T47D (cell line): ENCODE data around the gene MCU.
"Not testable (repeated sequence)": the region's sequence is repeated elsewhere in the genome, so short reads cannot be mapped to it uniquely, and the experiment has no call there.

Experiments used
- DNase-seq, 2 experiments: peaks; one replicate each; pipeline versions ENCODE4 v3.0.0 to v3.0.0-alpha.2; 2011 to 2012; ENCODE audit warnings: low read depth in 1 of 2, low spot score in 1 of 2
- JUND ChIP-seq: IDR thresholded peaks from 2 replicates; pipeline ENCODE4 v1.6.1; 2012; ENCODE audit warnings: low read depth
- in situ Hi-C: cut with HindIII; loops from 2 replicates; pipeline ENCODE4 v1.10.0; 2016; ENCODE audit warnings: low sequenced_read_pairs, low pct_unique_long_range_greater_than_20kb

Gene MCU

GRCh38 chr10:72691863-72692743 is at the start of gene MCU:
MCU (plus strand) TSS chr10:72692143; CDS start chr10:72692152, 9 bp downstream.
- in situ Hi-C loops: no loop called here
- no peak for TF ChIP-seq JUND
- peak; percentile 69 to 95 for DNase-seq

GRCh38 chr10:72642318-72642717 is 49.6 kb upstream of the MCU start:
- no peak for TF ChIP-seq JUND
- DNase-seq: no peak
- in situ Hi-C loops: no loop called here

- no peak for TF ChIP-seq JUND
- in situ Hi-C loops: no loop called here
- no peak for DNase-seq
Observed at GRCh38 chr10:72645263-72645858, 46.6 kb upstream of the MCU start.

- in situ Hi-C loops: not testable (repeated sequence)
Observed at GRCh38 chr10:72646971-72647370, 45.0 kb upstream of the MCU start.

GRCh38 chr10:72648301-72648700 is 43.6 kb upstream of the MCU start:
- no peak for DNase-seq
- no peak for TF ChIP-seq JUND
- in situ Hi-C loops: no loop called here

More at GRCh38 chr10:72646971-72647370, 45.0 kb upstream of the MCU start:
- DNase-seq: not testable (repeated sequence)

GRCh38 chr10:72649291-72649690 is 42.7 kb upstream of the MCU start:
- TF ChIP-seq JUND: no peak
- in situ Hi-C loops: no loop called here
- no peak for DNase-seq

- no peak for DNase-seq
- in situ Hi-C loops: no loop called here
- TF ChIP-seq JUND: no peak
Observed at GRCh38 chr10:72653383-72654096, 38.4 kb upstream of the MCU start.

GRCh38 chr10:72654720-72655119 is 37.2 kb upstream of the MCU start:
- DNase-seq: no peak
- in situ Hi-C loops: no loop called here
- no peak for TF ChIP-seq JUND

GRCh38 chr10:72658696-72659400 is 33.1 kb upstream of the MCU start:
- in situ Hi-C loops: no loop called here
- no peak for DNase-seq
- TF ChIP-seq JUND: no peak

- DNase-seq: no peak
- in situ Hi-C loops: no loop called here
- TF ChIP-seq JUND: no peak
Observed at GRCh38 chr10:72659694-72660093, 32.2 kb upstream of the MCU start.

- DNase-seq: no peak
- in situ Hi-C loops: no loop called here
- no peak for TF ChIP-seq JUND
Observed at GRCh38 chr10:72660220-72660619, 31.7 kb upstream of the MCU start.

- in situ Hi-C loops: no loop called here
- no peak for DNase-seq
- TF ChIP-seq JUND: no peak
Observed at GRCh38 chr10:72661431-72661830, 30.5 kb upstream of the MCU start.
